ENCODE data around the gene GFRA3. TPM values are rescaled to one million over a fixed set of nuclear protein-coding genes. Genes with fewer than 3 reads are reported as not detected.

Gene GFRA3
- total and polyA plus RNA-seq, 4 donors = 0.55 to 3.2 TPM; not detected in 2

- no peaks in the 10 kb centered on the region for H3K27me3 ChIP-seq (ENCODE audit: control insufficient read depth in 1 of 2, insufficient read depth in 2 of 2, low read length in 1 of 2)
- no peak for DNase-seq
- peak; percentile 54 for ATAC-seq (ENCODE audit: low FRiP score)
- WGBS, 2 donors = 61 to 65% methylated on average over 7 of the region's 7 CpGs
- no peak overlapping the region for H3K4me3 ChIP-seq (ENCODE audit: low read length in 2 of 2)
- H3K4me1 ChIP-seq (ENCODE audit: control insufficient read depth in 1 of 2, insufficient read depth in 2 of 2, low read length in 2 of 2) = no peaks in the 10 kb centered on the region
- no peaks in the 10 kb centered on the region for H3K36me3 ChIP-seq (ENCODE audit: control insufficient read depth in 1 of 2, insufficient read depth in 2 of 2, low read length in 1 of 2)
- no peak overlapping the region for H3K27ac ChIP-seq (ENCODE audit: low read depth in 1 of 2, low read length in 2 of 2)
- H3K9me3 ChIP-seq (ENCODE audit: control insufficient read depth, low read length) = no peaks in the 10 kb centered on the region
- intact Hi-C loops (cut with DNase I) = loop anchor here in 1 of 2 donors (5.0 kb wide), 1 partner anchor 61 kb away; no protein-coding TSS in a partner anchor
Observed at GRCh38 chr5:138282920-138283742, 8.7 kb upstream of the GFRA3 start.

- Histone ChIP-seq H3K9me3 (ENCODE audit: control insufficient read depth, low read length) (no peaks in the 10 kb centered on the region), H3K27me3 (ENCODE audit: control insufficient read depth in 1 of 2, insufficient read depth in 2 of 2, low read length in 1 of 2) (no peaks in the 10 kb centered on the region), H3K36me3 (ENCODE audit: control insufficient read depth in 1 of 2, insufficient read depth in 2 of 2, low read length in 1 of 2) (no peaks in the 10 kb centered on the region), H3K4me1 (ENCODE audit: control insufficient read depth in 1 of 2, insufficient read depth in 2 of 2, low read length in 2 of 2) (no peaks in the 10 kb centered on the region), H3K4me3 (ENCODE audit: low read length in 2 of 2) (no peak overlapping the region), H3K27ac (ENCODE audit: low read depth in 1 of 2, low read length in 2 of 2) (no peak overlapping the region)
- intact Hi-C loops (cut with DNase I) = loop anchor here in 1 of 2 donors (5.0 kb wide), 1 partner anchor 59 kb away; no protein-coding TSS in a partner anchor
- DNase-seq (no peak), ATAC-seq (ENCODE audit: low FRiP score) (no peak)
Observed at GRCh38 chr5:138280915-138281314, 6.5 kb upstream of the GFRA3 start.

- Histone ChIP-seq H3K4me3 (ENCODE audit: low read length in 2 of 2) (no peak overlapping the region), H3K36me3 (ENCODE audit: control insufficient read depth in 1 of 2, insufficient read depth in 2 of 2, low read length in 1 of 2) (no peaks in the 10 kb centered on the region), H3K27me3 (ENCODE audit: control insufficient read depth in 1 of 2, insufficient read depth in 2 of 2, low read length in 1 of 2) (no peaks in the 10 kb centered on the region), H3K4me1 (ENCODE audit: control insufficient read depth in 1 of 2, insufficient read depth in 2 of 2, low read length in 2 of 2) (no peaks in the 10 kb centered on the region), H3K9me3 (ENCODE audit: control insufficient read depth, low read length) (no peaks in the 10 kb centered on the region), H3K27ac (ENCODE audit: low read depth in 1 of 2, low read length in 2 of 2) (no peak overlapping the region)
- DNase-seq = no peak
- 85 to 86% methylated on average over 2 of the region's 2 CpGs for WGBS, 2 donors
- no peak for ATAC-seq (ENCODE audit: low FRiP score)
- intact Hi-C loops (cut with DNase I) = no loop called here
Observed at GRCh38 chr5:138276402-138277054, 2.1 kb upstream of the GFRA3 start.

- Histone ChIP-seq H3K4me1 (ENCODE audit: control insufficient read depth in 1 of 2, insufficient read depth in 2 of 2, low read length in 2 of 2) (no peaks in the 10 kb centered on the region), H3K4me3 (ENCODE audit: low read length in 2 of 2) (no peak overlapping the region), H3K27ac (ENCODE audit: low read depth in 1 of 2, low read length in 2 of 2) (no peak overlapping the region), H3K27me3 (ENCODE audit: control insufficient read depth in 1 of 2, insufficient read depth in 2 of 2, low read length in 1 of 2) (no peaks in the 10 kb centered on the region), H3K9me3 (ENCODE audit: control insufficient read depth, low read length) (no peaks in the 10 kb centered on the region), H3K36me3 (ENCODE audit: control insufficient read depth in 1 of 2, insufficient read depth in 2 of 2, low read length in 1 of 2) (no peaks in the 10 kb centered on the region)
- DNase-seq (no peak), ATAC-seq (ENCODE audit: low FRiP score) (no peak)
- intact Hi-C loops (cut with DNase I) = no loop called here
- WGBS, 2 donors = 77 to 80% methylated on average over 1 of the region's 1 CpG
Observed at GRCh38 chr5:138275895-138276294, 1.5 kb upstream of the GFRA3 start.

- Histone ChIP-seq H3K27me3 (ENCODE audit: control insufficient read depth in 1 of 2, insufficient read depth in 2 of 2, low read length in 1 of 2) (no peaks in the 10 kb centered on the region), H3K9me3 (ENCODE audit: control insufficient read depth, low read length) (no peaks in the 10 kb centered on the region), H3K36me3 (ENCODE audit: control insufficient read depth in 1 of 2, insufficient read depth in 2 of 2, low read length in 1 of 2) (no peaks in the 10 kb centered on the region), H3K4me3 (ENCODE audit: low read length in 2 of 2) (no peak overlapping the region), H3K4me1 (ENCODE audit: control insufficient read depth in 1 of 2, insufficient read depth in 2 of 2, low read length in 2 of 2) (no peaks in the 10 kb centered on the region), H3K27ac (ENCODE audit: low read depth in 1 of 2, low read length in 2 of 2) (no peak overlapping the region)
- DNase-seq (no peak), ATAC-seq (ENCODE audit: low FRiP score) (no peak)
- intact Hi-C loops (cut with DNase I) = no loop called here
- WGBS, 2 donors = 58 to 64% methylated on average over 3 of the region's 3 CpGs
Observed at GRCh38 chr5:138275379-138275782, 960 bp upstream of the GFRA3 start.

GRCh38 chr5:138273834-138274188 lies 610 bp downstream of the GFRA3 start:
- no peaks in the 10 kb centered on the region for H3K36me3 ChIP-seq (ENCODE audit: control insufficient read depth in 1 of 2, insufficient read depth in 2 of 2, low read length in 1 of 2)
- no peaks in the 10 kb centered on the region for H3K27me3 ChIP-seq (ENCODE audit: control insufficient read depth in 1 of 2, insufficient read depth in 2 of 2, low read length in 1 of 2)
- H3K27ac ChIP-seq (ENCODE audit: low read depth in 1 of 2, low read length in 2 of 2) = no peak overlapping the region
- DNase-seq (no peak), ATAC-seq (ENCODE audit: low FRiP score) (no peak)
- 74 to 80% methylated on average over 6 of the region's 6 CpGs for WGBS, 2 donors
- H3K4me3 ChIP-seq (ENCODE audit: low read length in 2 of 2) = peak overlapping the region in 1 of 2 donors; percentile 25
- intact Hi-C loops (cut with DNase I) = no loop called here
- H3K4me1 ChIP-seq (ENCODE audit: control insufficient read depth in 1 of 2, insufficient read depth in 2 of 2, low read length in 2 of 2) = no peaks in the 10 kb centered on the region
- no peaks in the 10 kb centered on the region for H3K9me3 ChIP-seq (ENCODE audit: control insufficient read depth, low read length)

- H3K9me3 ChIP-seq (ENCODE audit: control insufficient read depth, low read length) = no peaks in the 10 kb centered on the region
- no peak for ATAC-seq (ENCODE audit: low FRiP score)
- no peaks in the 10 kb centered on the region for H3K36me3 ChIP-seq (ENCODE audit: control insufficient read depth in 1 of 2, insufficient read depth in 2 of 2, low read length in 1 of 2)
- 97 to 98% methylated on average over 4 of the region's 4 CpGs for WGBS, 2 donors
- no peaks in the 10 kb centered on the region for H3K4me1 ChIP-seq (ENCODE audit: control insufficient read depth in 1 of 2, insufficient read depth in 2 of 2, low read length in 2 of 2)
- no peaks in the 10 kb centered on the region for H3K27me3 ChIP-seq (ENCODE audit: control insufficient read depth in 1 of 2, insufficient read depth in 2 of 2, low read length in 1 of 2)
- no peak overlapping the region for H3K4me3 ChIP-seq (ENCODE audit: low read length in 2 of 2)
- no peak overlapping the region for H3K27ac ChIP-seq (ENCODE audit: low read depth in 1 of 2, low read length in 2 of 2)
- intact Hi-C loops (cut with DNase I) = no loop called here
- no peak for DNase-seq
Observed at GRCh38 chr5:138272681-138273080, 1.7 kb downstream of the GFRA3 start.

GRCh38 chr5:138271281-138271680 lies 3.1 kb downstream of the GFRA3 start:
- Histone ChIP-seq H3K27me3 (ENCODE audit: control insufficient read depth in 1 of 2, insufficient read depth in 2 of 2, low read length in 1 of 2) (no peaks in the 10 kb centered on the region), H3K4me3 (ENCODE audit: low read length in 2 of 2) (no peak overlapping the region), H3K36me3 (ENCODE audit: control insufficient read depth in 1 of 2, insufficient read depth in 2 of 2, low read length in 1 of 2) (no peaks in the 10 kb centered on the region), H3K9me3 (ENCODE audit: control insufficient read depth, low read length) (no peaks in the 10 kb centered on the region), H3K27ac (ENCODE audit: low read depth in 1 of 2, low read length in 2 of 2) (no peak overlapping the region), H3K4me1 (ENCODE audit: control insufficient read depth in 1 of 2, insufficient read depth in 2 of 2, low read length in 2 of 2) (no peaks in the 10 kb centered on the region)
- ATAC-seq (ENCODE audit: low FRiP score) (no peak), DNase-seq (no peak)
- 91 to 92% methylated on average over 5 of the region's 5 CpGs for WGBS, 2 donors
- intact Hi-C loops (cut with DNase I) = no loop called here

GRCh38 chr5:138264183-138264582 lies 10.2 kb downstream of the GFRA3 start:
- Histone ChIP-seq H3K4me3 (ENCODE audit: low read length in 2 of 2) (no peak overlapping the region), H3K27me3 (ENCODE audit: control insufficient read depth in 1 of 2, insufficient read depth in 2 of 2, low read length in 1 of 2) (no peaks in the 10 kb centered on the region), H3K27ac (ENCODE audit: low read depth in 1 of 2, low read length in 2 of 2) (no peak overlapping the region), H3K4me1 (ENCODE audit: control insufficient read depth in 1 of 2, insufficient read depth in 2 of 2, low read length in 2 of 2) (no peaks in the 10 kb centered on the region), H3K36me3 (ENCODE audit: control insufficient read depth in 1 of 2, insufficient read depth in 2 of 2, low read length in 1 of 2) (no peaks in the 10 kb centered on the region), H3K9me3 (ENCODE audit: control insufficient read depth, low read length) (no peaks in the 10 kb centered on the region)
- no peak for ATAC-seq (ENCODE audit: low FRiP score)
- intact Hi-C loops (cut with DNase I) = no loop called here
- no peak for DNase-seq
- WGBS, 2 donors = 92% methylated on average over 8 of the region's 8 CpGs
